HG02763 (cell line): ENCODE data around the gene P2RY6.

Experiments used
- ATAC-seq: cut with Tn5 transposase; IDR thresholded peaks from one replicate; pipeline ENCODE4 v1.9.1; 2021; ENCODE audit warnings: mild to moderate bottlenecking, moderate library complexity; ENCODE audit not compliant: unreplicated experiment

P2RY6 gene

GRCh38 chr11:73314117-73314961 is 42.2 kb downstream of the P2RY6 start:
- ATAC-seq: no peak

- no peak for ATAC-seq
Observed at GRCh38 chr11:73315293-73316020, 43.3 kb downstream of the P2RY6 start.

- no peak for ATAC-seq
Observed at GRCh38 chr11:73316422-73316821, 44.3 kb downstream of the P2RY6 start.

- no peak for ATAC-seq
Observed at GRCh38 chr11:73317373-73317772, 45.2 kb downstream of the P2RY6 start.

- ATAC-seq: no peak
Observed at GRCh38 chr11:73317803-73318202, 45.7 kb downstream of the P2RY6 start.

GRCh38 chr11:73318501-73319011 is 46.4 kb downstream of the P2RY6 start:
- ATAC-seq: no peak

GRCh38 chr11:73320763-73321603 is 48.8 kb downstream of the P2RY6 start:
- ATAC-seq: no peak

- ATAC-seq: no peak
Observed at GRCh38 chr11:73321604-73322381, 49.7 kb downstream of the P2RY6 start.

GRCh38 chr11:73322382-73323306 is 50.5 kb downstream of the P2RY6 start:
- ATAC-seq: no peak

GRCh38 chr11:73323464-73323863 is 51.3 kb downstream of the P2RY6 start:
- ATAC-seq: no peak

- no peak for ATAC-seq
Observed at GRCh38 chr11:73324116-73324515, 52.0 kb downstream of the P2RY6 start.

GRCh38 chr11:73324665-73325035 is 52.5 kb downstream of the P2RY6 start:
- ATAC-seq: no peak

GRCh38 chr11:73325036-73325981 is 53.2 kb downstream of the P2RY6 start:
- ATAC-seq: peak; percentile 53

- ATAC-seq: no peak
Observed at GRCh38 chr11:73326929-73327811, 55.0 kb downstream of the P2RY6 start.

- ATAC-seq: no peak
Observed at GRCh38 chr11:73327812-73328364, 55.8 kb downstream of the P2RY6 start.

GRCh38 chr11:73330569-73331093 is 58.5 kb downstream of the P2RY6 start:
- ATAC-seq: no peak
